Measurements from ENCODE around the gene MYRF.

The MYRF gene

DNA sequence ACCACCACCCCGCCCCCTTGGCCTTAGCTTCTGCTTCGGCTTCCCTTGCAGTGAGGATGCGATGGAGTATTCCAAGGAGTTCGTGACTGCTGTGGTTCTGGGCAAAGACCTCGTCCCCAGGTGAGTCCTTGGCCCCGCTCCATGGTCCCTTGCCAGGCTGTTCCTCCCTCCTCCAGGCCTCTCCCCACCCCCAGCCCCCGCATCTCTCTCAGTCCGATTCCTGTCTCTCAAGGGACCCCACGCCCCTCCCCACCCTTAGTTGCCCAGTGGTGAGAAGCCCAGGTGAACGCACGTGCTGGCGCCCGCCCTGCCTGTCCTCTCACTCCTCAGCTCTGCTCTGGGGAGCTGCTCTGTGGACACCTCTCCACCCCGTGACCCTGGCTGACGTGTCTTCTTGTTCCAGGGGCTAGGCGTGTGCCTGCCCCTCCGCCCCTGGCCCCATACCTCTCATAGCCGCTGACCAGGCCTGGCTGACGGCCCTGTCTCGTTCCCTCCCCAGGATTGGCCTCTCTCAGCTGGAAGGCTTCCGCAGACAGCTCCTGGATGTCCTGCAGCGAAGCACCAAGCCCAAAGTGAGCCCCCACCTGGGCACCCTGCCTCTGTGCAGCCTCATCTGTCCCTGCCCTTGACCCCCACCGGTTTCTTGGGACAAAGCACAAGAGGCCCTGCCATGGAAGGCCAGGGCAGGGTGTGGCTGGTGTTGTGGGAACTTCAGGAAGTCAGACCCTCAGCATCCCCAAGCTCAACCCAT, 14.6 kb upstream of the MYRF start:
- DNase-seq (ENCODE audit: extremely low spot score, insufficient read length, low read depth), result no peak
- FAIRE-seq, result no peak

DNA sequence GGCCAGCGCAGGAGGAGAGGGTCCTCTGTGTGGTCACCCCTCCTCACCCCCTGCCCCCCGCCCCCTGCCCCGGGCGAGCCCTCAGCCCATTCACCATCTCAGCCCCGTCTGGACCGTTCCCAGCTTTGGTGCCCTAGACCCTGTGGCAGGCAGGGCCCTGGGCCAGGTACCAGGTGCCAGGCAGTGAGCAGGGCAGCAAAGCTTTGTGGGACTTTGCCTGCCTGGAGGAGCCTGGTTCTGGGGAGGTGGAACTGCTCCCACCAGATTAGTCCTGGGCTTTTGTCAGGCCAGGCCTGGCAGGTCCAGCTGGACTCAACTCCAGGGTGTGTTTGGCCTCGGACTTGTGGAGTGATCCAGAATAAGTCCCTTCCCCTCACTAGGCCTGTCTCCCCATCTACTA, 13.7 kb upstream of the MYRF start:
- FAIRE-seq (no peak), DNase-seq (ENCODE audit: extremely low spot score, insufficient read length, low read depth) (no peak)

DNA sequence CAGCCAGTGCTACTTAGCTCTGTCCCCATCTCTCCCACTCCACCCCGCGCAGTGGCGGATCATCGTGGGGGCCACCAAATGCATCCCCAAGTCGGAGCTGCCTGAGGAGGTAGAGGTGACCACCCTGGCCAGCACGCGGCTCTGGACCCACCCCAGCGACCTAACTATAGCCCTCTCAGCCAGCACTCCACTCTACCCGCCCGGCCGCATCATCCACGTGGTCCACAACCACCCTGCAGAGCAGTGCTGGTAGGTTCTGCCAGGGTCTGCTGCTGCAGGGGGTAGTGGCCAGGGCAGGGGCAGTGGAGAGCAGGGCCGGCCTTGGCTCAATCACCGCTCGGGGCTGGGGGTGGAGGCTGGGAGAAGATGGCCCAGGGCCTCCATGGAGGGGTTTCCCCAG, 13.0 kb upstream of the MYRF start:
- DNase-seq (ENCODE audit: extremely low spot score, insufficient read length, low read depth) (no peak), FAIRE-seq (no peak)

DNA sequence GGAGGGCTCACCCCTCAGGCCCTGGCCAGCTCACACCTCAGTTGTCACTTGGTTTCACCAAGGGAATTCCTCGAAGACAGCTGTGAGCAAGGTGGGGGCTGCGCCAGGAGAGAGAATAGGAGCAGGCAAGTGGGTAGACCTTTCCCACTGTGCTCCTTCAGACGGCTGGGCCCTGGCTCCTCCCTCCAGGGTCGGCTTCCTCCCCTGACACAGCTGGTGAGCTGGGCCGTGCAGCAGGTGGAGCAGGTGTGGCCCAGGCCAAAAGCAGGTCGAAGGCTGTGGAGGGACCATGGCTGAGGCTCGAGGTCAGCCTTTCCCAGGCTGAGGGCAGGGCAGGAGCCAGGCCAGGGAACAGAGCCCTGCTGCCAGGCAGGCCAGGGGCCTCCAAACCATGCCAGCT, 12.5 kb upstream of the MYRF start:
- DNase-seq (ENCODE audit: extremely low spot score, insufficient read length, low read depth) (no peak), FAIRE-seq (no peak)

DNA sequence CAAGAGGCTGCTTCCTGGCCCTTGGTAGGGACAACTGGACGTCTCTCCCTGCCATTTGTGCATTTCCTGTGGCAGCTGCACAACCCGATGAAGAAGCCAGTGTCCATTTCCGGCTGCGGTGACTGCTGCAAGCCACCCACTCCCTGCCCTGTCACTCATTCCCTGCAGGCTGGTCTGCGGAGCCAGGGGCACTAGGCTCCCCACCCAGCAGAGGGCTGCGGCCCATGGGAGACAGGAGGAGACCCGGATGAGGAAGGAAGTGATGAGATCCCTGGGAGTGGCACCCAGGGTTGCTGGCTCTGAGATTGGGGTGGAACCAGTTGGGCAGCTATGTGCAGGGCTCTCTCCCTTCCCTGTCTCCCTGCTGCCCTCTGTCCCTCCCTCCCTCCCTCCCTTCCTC, 10.0 kb upstream of the MYRF start:
- FAIRE-seq, result no peak
- DNase-seq (ENCODE audit: extremely low spot score, insufficient read length, low read depth), result no peak

DNA sequence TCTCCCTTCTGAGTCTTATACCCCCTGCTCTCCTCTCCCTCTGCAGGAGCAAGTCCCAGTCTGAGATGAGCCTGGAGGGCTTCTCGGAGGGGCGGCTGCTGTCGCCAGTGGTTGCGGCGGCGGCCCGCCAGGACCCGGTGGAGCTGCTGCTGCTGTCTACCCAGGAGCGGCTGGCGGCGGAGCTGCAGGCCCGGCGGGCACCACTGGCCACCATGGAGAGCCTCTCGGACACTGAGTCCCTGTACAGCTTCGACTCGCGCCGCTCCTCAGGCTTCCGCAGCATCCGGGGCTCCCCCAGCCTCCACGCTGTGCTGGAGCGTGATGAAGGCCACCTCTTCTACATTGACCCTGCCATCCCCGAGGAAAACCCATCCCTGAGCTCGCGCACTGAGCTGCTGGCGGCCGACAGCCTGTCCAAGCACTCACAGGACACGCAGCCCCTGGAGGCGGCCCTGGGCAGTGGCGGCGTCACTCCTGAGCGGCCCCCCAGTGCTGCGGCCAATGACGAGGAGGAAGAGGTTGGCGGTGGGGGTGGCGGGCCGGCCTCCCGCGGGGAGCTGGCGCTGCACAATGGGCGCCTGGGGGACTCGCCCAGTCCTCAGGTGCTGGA, 8.8 kb upstream of the MYRF start:
- FAIRE-seq (no peak), DNase-seq (ENCODE audit: extremely low spot score, insufficient read length, low read depth) (no peak)

DNA sequence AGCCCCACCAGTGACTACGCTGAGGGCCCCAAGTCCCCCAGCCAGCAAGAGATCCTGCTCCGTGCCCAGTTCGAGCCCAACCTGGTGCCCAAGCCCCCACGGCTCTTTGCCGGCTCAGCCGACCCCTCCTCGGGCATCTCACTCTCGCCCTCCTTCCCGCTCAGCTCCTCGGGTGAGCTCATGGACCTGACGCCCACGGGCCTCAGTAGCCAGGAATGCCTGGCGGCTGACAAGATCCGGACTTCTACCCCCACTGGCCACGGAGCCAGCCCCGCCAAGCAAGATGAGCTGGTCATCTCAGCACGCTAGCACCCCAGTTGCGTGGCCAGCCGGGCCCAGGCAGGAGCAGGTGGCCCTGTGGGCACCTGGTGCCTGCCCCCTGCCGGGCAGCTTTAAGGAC, 8.3 kb upstream of the MYRF start:
- FAIRE-seq, result no peak
- no peak for DNase-seq (ENCODE audit: extremely low spot score, insufficient read length, low read depth)

DNA sequence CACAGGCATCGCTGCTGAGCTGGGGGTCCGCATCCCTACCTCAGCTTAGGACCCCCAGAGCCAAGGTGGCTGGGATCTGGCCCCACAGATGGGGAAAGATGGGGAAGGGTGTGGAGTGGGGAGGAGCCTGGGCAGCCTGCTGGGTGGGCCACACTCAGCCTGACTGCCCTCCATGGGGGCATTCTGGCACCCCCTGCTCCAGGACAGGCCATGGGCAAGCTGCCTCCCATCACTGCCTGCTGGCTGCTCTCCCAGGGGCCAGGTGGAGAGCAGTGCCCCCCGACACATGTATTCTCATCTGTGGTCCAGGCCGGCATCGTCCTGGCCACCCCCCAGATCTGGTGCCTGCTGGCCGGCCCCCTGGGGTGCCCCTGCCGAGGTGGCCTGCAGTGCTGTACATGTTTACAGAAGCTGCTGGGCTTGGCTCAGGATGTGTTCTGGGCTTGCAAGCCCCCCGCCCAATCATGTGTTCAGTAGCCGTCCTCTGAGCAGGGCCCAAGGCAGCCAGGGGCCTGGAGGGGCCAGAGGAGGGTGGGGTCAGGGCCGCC, 7.8 kb upstream of the MYRF start:
- FAIRE-seq (no peak), DNase-seq (ENCODE audit: extremely low spot score, insufficient read length, low read depth) (no peak)

DNA sequence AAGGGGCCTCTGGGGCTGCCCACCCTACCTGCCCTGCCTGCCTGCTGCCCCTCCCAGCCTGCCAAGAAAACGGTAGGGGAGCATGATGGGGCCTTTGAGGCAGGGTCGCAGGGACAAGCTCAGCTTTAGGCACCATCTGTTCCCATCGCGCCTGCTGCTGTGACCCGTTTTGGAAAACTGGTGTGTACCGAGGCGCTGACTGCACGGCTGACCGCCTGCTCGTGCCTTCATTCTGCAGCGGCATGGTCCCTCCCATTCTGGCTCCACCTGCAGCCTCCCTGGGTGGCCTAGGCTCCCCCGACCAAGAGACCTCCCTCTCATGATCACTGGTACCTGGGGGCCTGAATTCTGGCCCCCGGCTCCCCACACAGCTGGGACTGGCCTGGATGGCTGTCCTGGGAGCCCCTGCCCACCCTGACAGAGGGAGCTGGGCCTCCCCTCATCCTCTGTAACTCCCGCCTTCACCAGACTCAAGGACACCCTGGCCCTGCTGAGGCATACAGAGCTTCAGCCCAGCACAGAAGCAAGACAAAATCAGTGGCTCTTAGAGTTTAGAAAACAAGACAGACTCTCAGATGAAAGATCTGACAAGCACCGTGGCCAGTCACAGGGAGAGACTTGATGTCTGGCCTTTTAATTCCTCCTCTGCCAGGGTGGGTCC, 6.5 kb upstream of the MYRF start:
- DNase-seq (ENCODE audit: extremely low spot score, insufficient read length, low read depth) (no peak), FAIRE-seq (no peak)

DNA sequence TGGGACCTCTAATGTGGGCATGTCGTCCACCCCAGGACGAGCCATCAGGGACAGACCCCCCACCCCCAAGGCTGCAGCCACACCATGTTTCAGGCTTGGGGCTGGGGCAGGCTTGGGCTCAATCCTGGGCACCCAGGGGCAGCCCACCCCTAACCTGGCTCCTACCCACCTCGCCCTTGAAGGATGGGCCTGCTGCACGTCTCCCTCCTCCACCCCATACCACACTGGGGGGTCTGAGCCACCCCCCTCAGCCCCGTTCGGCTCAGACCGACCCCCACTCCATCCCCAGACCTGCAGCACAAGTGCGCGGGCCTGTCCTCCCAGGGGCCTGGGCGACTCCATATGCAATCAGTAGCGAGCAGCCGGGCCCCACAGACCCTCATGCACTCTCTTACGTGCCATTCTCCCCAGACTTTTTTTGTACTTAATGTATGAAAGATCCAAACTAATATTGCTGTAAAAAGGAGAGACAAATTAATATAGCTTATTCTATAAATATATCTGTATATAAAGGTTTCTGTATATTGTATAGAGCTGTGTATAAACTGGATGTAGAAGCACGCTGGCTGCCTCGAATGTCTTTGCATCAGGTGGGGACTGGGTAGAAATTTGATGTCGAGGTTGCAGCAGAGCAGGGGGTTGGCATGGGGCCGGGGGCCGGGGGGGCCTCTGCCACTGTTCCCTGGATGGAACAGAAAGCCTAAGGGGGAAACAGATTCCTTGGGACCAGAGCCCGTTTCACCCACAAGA, 5.8 kb upstream of the MYRF start:
- DNase-seq (ENCODE audit: extremely low spot score, insufficient read length, low read depth) (no peak), FAIRE-seq (no peak)

DNA sequence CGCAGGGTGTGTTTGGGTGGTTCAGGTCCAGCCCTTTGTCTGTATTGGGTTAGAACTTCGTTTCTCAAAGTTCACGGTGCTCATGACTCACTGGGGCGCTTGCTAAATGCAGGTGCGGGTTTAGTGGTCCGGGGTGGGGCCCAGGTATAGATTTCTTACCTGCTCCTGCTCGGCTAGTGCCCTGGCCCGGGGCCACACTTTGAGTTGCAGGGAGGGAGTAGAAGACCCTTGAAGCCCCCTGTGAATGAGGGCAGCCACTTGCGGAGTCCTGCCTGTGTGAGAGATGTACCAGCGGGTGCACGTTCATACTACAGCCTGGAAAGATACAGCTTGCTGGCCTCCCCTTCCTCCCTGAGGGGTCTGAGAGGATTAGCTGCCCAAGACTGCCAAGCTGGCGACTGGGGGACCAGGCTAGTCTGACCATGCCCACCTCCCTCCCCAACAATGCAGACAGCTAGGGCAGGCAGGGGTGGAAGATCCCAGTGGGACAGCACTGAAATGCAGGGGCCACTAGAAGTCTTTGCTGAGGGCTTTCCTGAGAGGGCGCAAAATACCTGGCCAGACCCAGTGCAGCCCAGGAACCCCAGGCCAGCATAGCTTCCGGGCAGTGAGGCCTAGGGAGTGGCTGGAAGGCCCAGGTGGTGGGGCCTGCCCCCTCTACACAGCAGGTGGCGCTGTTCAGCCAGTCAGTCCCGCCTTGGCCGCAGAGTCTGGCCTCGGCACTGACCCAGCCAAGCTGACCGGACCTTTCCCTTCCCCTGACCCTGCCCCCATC, 5.1 kb upstream of the MYRF start:
- peak; percentile 65 for FAIRE-seq
- peak; percentile 59 for DNase-seq (ENCODE audit: extremely low spot score, insufficient read length, low read depth)

DNA sequence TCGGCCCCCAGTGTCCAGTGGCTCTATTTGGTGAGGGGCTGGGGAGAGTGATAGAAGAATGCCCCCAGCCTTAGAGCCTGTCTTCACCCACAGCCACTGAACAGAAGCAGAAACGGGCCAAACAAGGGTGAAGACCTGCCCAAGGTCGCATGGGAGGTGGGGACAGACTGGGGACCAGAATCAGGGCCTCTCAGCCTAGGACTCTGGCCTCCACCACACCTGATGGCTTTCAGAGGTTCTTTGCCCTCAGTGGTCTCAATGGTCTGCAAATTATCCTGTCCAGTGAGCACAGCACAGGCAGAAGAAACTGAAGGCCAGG, 4.5 kb upstream of the MYRF start:
- no peak for DNase-seq (ENCODE audit: extremely low spot score, insufficient read length, low read depth)
- no peak for FAIRE-seq

DNA sequence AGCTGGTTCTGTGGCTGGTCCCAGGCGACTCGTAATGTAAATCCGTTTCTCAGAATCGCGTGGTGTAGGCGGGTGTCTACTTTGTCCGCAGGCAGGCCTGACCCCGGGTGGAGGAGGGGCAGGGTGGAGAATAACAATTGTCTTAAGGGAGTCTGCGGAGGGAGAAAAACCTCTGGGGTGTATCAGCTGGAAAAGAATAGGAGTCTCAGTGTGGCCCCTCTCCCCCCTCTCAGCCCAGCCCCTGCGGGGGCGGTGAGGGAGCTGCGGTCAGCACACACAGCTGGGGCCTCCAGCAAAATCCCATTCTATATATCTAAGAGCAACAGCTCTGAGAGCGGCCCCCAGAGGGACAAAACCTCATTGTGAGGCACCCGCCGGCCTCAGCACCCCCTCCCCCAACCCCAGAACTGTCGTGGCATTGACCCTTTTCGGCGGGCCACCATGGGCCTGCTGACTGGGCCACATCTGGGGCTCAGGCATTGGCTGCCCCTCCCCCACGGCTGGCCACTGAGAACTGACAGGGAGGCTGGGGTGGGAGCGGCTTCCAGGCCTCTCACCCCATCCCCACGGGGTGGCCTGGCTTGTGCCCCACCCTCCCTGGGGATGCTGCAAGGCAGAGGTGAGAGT, 2.7 kb upstream of the MYRF start:
- DNase-seq (ENCODE audit: extremely low spot score, insufficient read length, low read depth) (no peak), FAIRE-seq (no peak)

DNA sequence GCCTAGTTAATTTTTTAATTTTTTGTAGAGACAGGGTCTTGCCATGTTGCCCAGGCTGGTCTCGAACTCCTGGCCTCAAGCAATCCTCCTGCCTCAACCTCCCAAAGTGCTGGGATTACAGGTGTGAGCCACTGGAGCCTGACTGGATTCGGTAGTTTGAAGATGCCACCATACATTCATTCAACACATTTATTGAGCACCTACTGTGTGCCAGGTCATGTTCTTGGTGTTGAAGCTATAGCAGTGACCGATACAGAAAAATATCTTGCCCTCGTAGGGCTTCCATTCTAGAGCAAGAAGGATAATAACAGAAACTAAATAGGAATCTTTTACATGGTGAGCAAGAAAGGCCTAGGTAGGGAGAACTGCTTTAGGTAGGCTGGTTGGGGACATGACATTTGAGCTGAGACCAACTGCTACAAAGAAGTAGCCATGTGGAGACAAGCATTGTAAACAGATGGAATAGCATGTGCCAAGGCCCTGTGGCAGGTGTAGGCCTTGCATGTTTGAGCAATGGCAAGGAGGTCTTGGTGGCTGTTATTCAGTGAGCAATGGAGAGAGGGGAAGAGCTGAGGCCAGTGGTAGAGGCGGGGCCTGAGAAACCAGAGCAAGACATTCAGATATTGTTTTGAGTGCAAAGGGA, 1.7 kb upstream of the MYRF start:
- FAIRE-seq, result no peak

DNA sequence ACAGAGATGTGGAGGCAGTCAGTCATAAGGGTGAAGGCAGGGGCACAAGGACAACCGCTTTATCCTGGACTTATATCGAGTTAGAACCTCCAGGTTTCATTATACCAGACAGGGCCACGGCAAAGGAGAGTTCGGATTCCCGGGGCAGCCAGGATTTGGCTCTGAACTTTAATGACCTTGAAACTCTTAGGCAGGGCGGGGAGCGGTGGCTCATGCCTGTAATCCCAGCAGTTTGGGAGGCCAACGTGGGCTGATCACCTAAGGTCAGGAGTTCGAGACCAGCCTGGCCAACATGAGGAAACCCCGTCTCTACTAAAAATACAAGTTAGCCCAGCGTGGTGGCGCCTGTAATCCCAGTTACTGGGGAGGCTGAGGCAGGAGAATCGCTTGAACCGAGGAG, 1.1 kb upstream of the MYRF start:
- DNase-seq (ENCODE audit: extremely low spot score, insufficient read length, low read depth) (no peak), FAIRE-seq (no peak)

More for the DNA sequence above, 1.7 kb upstream of the MYRF start:
- DNase-seq (ENCODE audit: extremely low spot score, insufficient read length, low read depth), result no peak

DNA sequence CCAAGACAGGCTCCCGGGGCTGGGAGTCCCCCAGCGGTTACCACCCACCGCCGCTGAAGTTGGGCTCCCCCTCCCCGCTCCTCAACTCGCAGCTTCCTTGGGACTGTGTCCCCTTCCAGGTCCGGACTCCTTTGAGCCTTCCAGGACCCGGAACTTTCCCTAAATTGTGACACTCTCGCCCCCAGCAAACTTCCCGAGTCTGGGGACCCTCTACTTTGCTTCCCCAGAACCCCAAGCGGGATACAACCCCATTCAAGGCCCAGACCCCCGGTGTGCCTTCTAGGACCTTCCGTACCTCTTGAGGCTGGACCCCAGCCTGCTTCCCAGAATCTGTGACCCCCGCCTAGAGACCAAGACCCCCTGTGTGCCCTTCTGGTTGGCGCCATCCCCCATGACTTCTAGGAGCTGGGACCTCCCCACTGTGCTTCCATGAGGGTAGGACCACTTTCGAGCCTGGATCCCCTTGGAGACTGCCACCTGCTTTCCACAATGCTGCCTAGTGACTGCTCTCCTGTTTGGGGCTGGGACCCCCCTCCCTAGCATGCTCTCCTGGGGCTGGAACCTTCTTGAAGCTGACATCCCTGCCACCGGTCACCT, 587 bp downstream of the MYRF start:
- DNase-seq (ENCODE audit: extremely low spot score, insufficient read length, low read depth) (no peak), FAIRE-seq (no peak)

DNA sequence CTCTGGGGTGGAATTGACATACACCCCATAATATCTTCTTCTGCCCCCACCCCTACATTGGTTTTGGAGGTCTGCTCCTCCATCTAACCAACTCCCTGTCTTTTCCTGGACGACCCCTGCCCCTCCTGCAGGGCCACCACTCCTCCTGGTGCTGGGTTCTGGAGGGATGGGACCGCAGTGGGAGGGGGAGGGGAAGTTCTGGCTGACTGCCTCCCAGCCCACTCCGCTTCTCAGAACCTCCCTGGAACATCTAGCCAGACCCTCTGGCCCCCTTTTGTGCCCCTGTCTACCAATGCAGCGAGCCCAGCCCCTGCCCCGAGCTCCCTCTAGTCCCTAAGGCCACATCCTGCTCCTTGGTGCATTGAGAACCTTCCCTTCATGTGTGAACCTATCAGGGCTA, 1.2 kb downstream of the MYRF start:
- FAIRE-seq, result no peak
- no peak for DNase-seq (ENCODE audit: extremely low spot score, insufficient read length, low read depth)

DNA sequence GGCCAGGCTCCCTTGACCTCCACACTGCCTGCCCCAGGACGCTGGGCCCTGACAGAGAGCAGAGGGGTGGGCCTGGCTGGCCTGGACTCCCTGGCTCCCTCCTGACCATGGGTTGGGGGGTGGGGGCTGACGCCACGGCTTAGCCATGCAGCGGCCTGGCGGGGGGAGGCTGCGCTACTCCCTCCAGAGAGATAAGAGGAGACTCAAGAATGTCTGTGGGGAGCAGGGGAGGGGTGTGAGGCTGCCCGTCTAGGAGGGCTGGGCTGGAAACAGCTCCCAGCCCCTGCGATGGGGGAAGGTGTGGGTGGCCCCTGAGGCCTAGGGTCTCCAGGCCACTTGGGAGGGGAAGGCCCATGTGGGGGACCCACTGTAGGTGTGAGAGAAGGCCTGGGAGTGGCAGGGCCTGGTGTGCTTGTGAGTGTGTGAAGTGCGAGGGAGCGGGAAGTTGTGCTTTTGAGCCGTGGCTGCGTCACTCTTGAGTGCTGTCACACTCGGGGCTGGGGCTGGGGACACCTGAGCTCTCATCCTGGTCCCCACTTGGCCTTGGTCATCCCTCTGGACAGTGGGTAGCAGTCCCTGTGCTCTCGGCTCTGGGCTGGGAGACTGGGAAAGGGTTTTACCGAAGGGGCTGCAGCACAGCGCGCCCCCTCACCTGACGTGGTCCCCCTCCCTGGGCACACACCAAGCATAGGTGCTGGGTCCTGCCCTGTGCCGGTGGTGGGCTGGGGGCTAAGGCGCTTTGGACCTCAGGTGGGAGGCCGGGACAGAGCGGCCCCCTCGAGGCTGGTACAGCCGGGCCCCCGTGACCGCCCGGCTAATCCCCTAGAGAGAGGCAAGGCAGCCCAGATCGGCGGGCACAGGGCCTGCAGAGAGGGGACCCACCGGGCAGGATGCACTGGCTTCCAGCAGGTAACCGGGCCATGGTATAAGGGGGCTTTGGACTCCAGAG, 2.4 kb downstream of the MYRF start:
- no peak for DNase-seq (ENCODE audit: extremely low spot score, insufficient read length, low read depth)
- no peak for FAIRE-seq

Data from GM18507 (cell line).